Choroid plexus epithelial cell (primary cell): ENCODE data around the gene ALKBH1.

Experiments
- DNase-seq: peaks from one replicate; pipeline ENCODE4 v3.0.0-alpha.2; 2010; ENCODE audit warnings: low read depth
- H3K4me3 ChIP-seq: 2 replicates; pipeline ENCODE4 v1.5.1; 2011; ENCODE audit warnings: low read depth, mild to moderate bottlenecking, control low read depth, low read length, moderate library complexity
- TF ChIP-seq, protein P1 (sequence below): conservative IDR thresholded peaks from 2 replicates; pipeline ENCODE4 v1.5.1; 2011; ENCODE audit warnings: low read depth, mild to moderate bottlenecking, control low read depth, inconsistent platforms, low read length, moderate library complexity

The ALKBH1 gene

DNA sequence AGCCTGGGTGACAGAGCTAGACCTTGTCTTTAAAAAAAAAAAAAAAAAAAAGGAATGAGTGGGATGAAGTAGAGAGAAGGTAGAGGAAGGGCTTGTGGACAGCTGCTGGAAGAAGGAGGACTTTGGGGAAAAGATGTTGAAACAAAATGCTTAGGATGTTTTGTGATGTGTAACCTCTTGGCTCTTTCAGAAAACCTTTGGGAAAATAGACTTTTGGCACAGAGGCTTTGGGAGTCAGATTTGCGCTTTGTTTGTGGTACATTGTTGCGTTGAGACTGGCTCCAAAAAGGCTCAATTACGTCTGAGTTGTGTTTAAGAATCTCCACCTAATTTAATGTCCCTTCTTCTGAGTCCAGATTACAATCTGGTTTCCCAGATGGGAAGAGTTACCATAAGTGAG is 58.5 kb downstream of the ALKBH1 start:
- DNase-seq = no peak
- TF ChIP-seq, protein P1, sequence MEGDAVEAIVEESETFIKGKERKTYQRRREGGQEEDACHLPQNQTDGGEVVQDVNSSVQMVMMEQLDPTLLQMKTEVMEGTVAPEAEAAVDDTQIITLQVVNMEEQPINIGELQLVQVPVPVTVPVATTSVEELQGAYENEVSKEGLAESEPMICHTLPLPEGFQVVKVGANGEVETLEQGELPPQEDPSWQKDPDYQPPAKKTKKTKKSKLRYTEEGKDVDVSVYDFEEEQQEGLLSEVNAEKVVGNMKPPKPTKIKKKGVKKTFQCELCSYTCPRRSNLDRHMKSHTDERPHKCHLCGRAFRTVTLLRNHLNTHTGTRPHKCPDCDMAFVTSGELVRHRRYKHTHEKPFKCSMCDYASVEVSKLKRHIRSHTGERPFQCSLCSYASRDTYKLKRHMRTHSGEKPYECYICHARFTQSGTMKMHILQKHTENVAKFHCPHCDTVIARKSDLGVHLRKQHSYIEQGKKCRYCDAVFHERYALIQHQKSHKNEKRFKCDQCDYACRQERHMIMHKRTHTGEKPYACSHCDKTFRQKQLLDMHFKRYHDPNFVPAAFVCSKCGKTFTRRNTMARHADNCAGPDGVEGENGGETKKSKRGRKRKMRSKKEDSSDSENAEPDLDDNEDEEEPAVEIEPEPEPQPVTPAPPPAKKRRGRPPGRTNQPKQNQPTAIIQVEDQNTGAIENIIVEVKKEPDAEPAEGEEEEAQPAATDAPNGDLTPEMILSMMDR = no peak

DNA sequence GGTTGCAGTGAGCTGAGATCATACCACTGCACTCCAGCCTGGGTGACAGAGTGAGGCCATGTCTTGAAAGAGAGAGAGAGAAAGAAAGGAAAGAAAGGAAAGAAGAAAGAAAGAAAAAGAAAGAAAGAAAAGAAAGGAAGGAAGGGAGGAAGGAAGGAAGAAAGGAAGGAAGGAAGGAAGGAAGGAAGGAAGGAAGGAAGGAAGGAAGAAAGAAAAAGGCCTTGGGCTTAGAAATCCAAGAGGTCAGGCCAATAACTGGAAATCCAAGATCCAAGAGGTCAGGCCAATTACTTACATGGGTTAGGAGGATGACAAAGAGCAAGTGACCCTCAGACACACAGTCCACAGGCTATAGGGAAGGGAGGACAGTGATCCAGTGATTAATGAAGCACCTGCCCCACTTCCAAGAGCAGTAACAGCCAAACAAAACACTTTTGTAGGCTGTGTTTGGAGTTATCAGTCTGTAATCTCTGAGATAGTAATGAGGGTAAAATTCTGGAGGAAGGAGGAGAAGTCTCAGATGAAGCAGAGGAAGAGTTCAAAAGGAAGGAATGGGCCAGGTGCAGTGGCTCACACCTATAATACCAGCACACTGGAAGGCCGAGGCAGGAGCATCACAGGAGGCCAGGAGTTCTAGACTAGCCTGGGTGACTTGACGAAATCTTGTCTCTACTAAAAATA is 59.2 kb downstream of the ALKBH1 start:
- no peak for DNase-seq
- TF ChIP-seq, protein P1 = no peak
- H3K4me3 ChIP-seq = no peak overlapping the region

More for the DNA sequence above, 58.5 kb downstream of the ALKBH1 start:
- no peak overlapping the region for H3K4me3 ChIP-seq

DNA sequence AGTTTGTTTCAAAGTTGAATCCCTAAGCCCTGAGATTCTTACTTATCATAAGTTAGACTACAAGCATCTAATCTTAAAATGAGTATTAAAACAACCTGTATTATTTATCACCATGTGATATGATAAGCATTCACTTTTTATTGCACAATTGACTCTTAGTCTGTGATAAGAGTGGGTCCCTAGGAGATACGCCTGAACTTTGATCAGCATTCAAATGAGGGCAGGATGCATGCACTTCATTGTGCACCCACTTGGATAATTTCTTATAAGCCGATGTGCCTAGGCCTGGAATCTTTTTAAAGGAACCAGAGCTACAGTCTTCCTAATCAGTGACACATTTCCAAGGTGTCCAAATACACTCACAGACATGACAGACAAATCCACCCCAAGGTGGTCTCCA is 60.0 kb downstream of the ALKBH1 start:
- no peak overlapping the region for H3K4me3 ChIP-seq
- TF ChIP-seq, protein P1 = no peak
- DNase-seq = no peak

DNA sequence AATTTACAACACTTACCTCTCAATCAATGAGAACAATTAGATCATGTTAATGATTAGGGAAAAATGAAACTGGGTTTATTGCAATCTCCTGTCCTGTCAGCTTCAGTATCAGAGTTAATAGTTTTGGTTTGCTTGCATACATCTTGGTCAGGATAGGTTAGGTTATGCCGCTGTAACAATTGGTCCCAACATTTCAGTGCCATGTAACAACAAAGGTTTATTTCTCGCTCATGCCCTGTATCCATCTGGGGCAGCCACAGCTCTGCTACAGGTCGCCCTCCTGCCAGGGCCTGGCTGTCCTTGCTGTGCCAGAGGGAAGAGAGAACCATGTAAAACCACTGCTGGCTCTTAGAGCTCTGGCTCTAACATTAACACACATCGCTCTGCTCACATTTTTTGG is 60.9 kb downstream of the ALKBH1 start:
- TF ChIP-seq, protein P1 = no peak

DNA sequence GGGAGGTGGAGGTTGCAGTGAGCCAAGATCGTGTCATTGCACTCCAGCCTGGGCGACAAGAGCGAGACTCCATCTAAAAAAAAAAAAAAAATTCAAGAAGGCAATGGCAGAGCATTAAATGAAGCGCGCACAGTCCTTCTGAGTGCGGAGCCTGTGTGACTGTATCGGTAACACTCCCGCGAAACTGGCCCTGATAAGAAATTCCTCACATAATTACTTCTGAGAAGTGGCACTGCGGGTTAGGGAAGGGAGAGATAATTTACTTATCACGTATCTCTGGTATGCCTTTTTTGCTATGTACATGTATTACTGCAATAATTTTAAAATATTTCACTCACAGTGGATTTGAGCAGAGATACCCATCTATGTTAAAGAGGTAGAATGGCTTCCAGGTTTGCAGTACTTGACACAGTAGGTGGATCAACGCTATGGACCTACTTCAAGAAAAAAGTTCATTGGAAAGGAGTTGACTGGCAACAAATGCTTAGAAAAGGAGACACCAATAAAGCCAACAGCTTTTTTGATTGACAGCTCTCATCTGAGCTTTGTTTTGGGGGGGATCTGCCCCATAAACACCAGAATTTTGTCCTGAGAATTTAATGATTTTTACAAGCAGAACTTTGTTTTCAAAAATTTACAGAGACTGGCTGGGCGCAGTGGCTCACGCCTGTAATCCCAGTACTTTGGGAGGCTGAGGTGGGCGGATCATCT is 62.1 kb downstream of the ALKBH1 start:
- TF ChIP-seq, protein P1 = no peak

More for the DNA sequence above, 60.9 kb downstream of the ALKBH1 start:
- H3K4me3 ChIP-seq = no peak overlapping the region
- DNase-seq = no peak

DNA sequence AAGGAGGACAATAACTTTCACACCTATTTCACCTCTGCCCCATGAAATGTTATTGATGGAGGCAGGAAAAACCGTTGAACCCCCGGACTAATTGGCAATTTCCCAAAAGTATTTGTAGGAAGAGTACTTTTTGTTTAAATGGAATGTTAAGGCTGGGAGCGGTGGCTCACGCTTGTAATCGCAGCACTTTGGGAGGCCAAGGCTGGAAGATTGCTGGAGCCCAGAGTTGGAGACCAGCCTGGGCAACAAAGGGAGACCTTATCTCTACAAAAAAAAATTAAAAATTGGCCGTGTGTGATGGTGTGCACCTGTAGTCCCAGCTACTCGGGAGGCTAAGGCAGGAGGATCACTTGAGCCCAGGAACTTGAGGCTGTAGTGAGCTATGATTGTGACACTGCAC is 65.4 kb downstream of the ALKBH1 start:
- TF ChIP-seq, protein P1 = no peak
- no peak for DNase-seq
- H3K4me3 ChIP-seq = peak overlapping the region; percentile 59

More for the DNA sequence above, 62.1 kb downstream of the ALKBH1 start:
- no peak for DNase-seq
- H3K4me3 ChIP-seq = no peak overlapping the region
